Chondrocyte (in vitro differentiated cells): ENCODE measurements around the gene SLC34A3. TPM values are rescaled to one million over a fixed set of nuclear protein-coding genes. Genes with fewer than 3 reads are reported as not detected.

ENCODE experiments used
- DNase-seq: peaks from one replicate; pipeline ENCODE4 v3.0.0; 2021; ENCODE audit warnings: mixed read lengths, low spot score
- H3K27ac Mint-ChIP-seq: one replicate; pipeline ENCODE4 v1.8.0; 2021; ENCODE audit warnings: mild to moderate bottlenecking, moderate library complexity, mixed read lengths; ENCODE audit not compliant: unreplicated experiment
- H3K27me3 Mint-ChIP-seq: 2 replicates; pipeline ENCODE4 v1.8.0; 2021; ENCODE audit warnings: low read depth, mixed read lengths
- H3K36me3 Mint-ChIP-seq: 2 replicates; pipeline ENCODE4 v1.8.0; 2021; ENCODE audit warnings: low read depth, mixed read lengths
- H3K4me1 Mint-ChIP-seq: 2 replicates; pipeline ENCODE4 v1.8.0; 2021; ENCODE audit warnings: low read depth, mild to moderate bottlenecking, mixed read lengths
- H3K4me3 Mint-ChIP-seq: one replicate; pipeline ENCODE4 v1.8.0; 2021; ENCODE audit warnings: mild to moderate bottlenecking, moderate library complexity, mixed read lengths; ENCODE audit not compliant: unreplicated experiment
- H3K9me3 Mint-ChIP-seq: 2 replicates; pipeline ENCODE4 v1.8.0; 2021; ENCODE audit warnings: low read depth, mixed read lengths
- total RNA-seq: library from RNA; stranded (reverse); gene quantifications from 3 replicates; pipeline ENCODE4 v1.2.1, GENCODE V29; 2021
- TF ChIP-seq, protein P1 (sequence below): fragments of 200-600 bp; sonication (generic); IDR thresholded peaks from 2 replicates; pipeline ENCODE4 v1.5.0; 2021; ENCODE audit warnings: antibody characterized with exemption, mild to moderate bottlenecking, moderate library complexity

SLC34A3 gene
- total RNA-seq, 1 donor from 2014 or later, result not detected

DNA sequence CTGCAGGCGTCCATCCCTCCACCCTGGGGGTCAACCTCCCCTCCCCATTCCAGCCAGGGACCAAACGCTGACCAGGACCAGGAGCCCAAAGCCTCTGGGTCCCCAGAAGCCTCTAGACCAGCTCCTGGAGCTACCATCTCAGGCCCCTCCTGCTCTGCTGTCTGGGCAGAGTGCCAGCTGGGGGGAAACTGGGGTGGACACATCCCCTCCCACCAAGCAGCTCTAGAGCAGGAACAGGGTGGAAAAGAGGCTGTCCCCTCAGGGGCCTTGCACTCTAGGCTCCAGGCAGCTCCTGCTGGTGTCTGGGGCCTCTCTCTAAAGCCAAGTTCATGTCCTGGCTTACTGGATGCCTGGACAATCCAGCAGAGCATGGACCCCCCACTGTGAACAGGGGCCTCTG is 37.8 kb upstream of the SLC34A3 start:
- no peak overlapping the region for H3K27ac Mint-ChIP-seq
- peaks cover 3% of the 10 kb centered on the region for H3K36me3 Mint-ChIP-seq
- no peaks in the 10 kb centered on the region for H3K27me3 Mint-ChIP-seq
- TF ChIP-seq, protein P1, sequence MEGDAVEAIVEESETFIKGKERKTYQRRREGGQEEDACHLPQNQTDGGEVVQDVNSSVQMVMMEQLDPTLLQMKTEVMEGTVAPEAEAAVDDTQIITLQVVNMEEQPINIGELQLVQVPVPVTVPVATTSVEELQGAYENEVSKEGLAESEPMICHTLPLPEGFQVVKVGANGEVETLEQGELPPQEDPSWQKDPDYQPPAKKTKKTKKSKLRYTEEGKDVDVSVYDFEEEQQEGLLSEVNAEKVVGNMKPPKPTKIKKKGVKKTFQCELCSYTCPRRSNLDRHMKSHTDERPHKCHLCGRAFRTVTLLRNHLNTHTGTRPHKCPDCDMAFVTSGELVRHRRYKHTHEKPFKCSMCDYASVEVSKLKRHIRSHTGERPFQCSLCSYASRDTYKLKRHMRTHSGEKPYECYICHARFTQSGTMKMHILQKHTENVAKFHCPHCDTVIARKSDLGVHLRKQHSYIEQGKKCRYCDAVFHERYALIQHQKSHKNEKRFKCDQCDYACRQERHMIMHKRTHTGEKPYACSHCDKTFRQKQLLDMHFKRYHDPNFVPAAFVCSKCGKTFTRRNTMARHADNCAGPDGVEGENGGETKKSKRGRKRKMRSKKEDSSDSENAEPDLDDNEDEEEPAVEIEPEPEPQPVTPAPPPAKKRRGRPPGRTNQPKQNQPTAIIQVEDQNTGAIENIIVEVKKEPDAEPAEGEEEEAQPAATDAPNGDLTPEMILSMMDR, result no peak
- no peaks in the 10 kb centered on the region for H3K9me3 Mint-ChIP-seq
- peaks cover 33% of the 10 kb centered on the region for H3K4me1 Mint-ChIP-seq
- no peak overlapping the region for H3K4me3 Mint-ChIP-seq
- DNase-seq, result no peak

DNA sequence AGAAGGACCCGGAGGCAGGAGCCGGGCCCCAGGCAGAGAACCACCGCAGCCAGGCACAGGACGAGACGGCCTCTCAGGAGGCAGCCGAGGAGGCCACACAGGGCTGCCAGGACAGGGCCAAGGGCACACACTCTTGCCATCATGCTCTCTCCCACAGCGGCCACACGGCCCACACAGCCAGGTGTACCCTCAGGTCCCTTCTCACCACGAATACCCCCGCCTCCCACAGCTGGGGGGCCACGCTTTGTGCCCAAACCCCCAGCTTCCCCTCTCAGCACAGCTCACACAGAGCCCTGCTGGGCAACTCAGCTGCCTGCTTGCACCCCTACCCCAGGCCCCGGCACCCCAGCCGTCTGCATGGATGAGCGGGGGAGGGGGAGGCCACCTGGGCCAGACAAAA is 36.9 kb upstream of the SLC34A3 start:
- no peak for DNase-seq
- H3K36me3 Mint-ChIP-seq, result peaks cover 3% of the 10 kb centered on the region
- H3K9me3 Mint-ChIP-seq, result no peaks in the 10 kb centered on the region
- no peak overlapping the region for H3K4me3 Mint-ChIP-seq
- H3K27me3 Mint-ChIP-seq, result no peaks in the 10 kb centered on the region
- TF ChIP-seq, protein P1, result no peak
- H3K4me1 Mint-ChIP-seq, result peaks cover 37% of the 10 kb centered on the region
- no peak overlapping the region for H3K27ac Mint-ChIP-seq

DNA sequence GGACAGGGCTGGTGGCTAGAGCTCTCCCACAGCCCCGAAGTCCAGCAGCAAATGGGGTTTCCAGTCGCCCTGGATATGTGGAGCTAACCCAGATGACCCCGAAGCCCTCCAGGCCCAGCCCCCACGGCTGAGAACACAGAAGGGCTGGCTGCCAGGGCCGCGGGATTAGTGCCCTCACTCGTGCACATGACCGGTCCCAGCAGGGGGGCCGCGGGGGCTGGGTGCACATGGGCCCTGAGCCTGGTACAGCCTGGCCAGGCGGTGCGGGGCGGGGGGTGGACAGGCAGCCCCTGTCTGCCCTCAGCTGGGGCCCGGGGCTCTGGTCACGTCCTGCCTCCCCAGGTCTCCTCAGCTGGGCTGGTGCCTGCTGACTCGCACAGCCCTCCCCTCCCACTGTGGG is 36.3 kb upstream of the SLC34A3 start:
- peaks cover 1% of the 10 kb centered on the region for H3K36me3 Mint-ChIP-seq
- no peak for DNase-seq
- peaks cover 37% of the 10 kb centered on the region for H3K4me1 Mint-ChIP-seq
- no peaks in the 10 kb centered on the region for H3K27me3 Mint-ChIP-seq
- H3K27ac Mint-ChIP-seq, result no peak overlapping the region
- TF ChIP-seq, protein P1, result no peak
- H3K9me3 Mint-ChIP-seq, result no peaks in the 10 kb centered on the region
- H3K4me3 Mint-ChIP-seq, result no peak overlapping the region

DNA sequence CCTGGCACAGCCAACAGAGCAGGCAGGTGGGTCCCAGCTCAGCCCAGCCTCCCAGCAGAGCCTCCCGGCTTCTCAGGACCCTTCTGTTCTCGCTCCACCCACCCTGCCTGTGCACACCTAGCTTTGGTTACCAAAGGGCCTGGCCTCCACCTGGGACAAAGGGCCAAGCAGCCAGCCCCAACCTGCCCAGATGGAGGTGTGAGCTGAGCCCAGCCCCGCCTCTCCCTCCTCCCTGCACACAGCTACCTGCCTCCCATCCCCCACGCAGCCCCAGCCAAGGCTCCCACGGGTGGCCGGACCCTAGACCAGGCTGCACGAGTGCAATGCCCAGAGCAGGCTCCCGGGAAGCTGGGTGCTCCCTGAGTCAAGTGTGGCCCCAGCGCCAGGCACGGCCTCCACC is 35.8 kb upstream of the SLC34A3 start:
- no peaks in the 10 kb centered on the region for H3K9me3 Mint-ChIP-seq
- peaks cover 37% of the 10 kb centered on the region for H3K4me1 Mint-ChIP-seq
- no peak overlapping the region for H3K4me3 Mint-ChIP-seq
- H3K27ac Mint-ChIP-seq, result no peak overlapping the region
- H3K27me3 Mint-ChIP-seq, result no peaks in the 10 kb centered on the region
- TF ChIP-seq, protein P1, result no peak
- H3K36me3 Mint-ChIP-seq, result peaks cover 1% of the 10 kb centered on the region
- DNase-seq, result no peak

DNA sequence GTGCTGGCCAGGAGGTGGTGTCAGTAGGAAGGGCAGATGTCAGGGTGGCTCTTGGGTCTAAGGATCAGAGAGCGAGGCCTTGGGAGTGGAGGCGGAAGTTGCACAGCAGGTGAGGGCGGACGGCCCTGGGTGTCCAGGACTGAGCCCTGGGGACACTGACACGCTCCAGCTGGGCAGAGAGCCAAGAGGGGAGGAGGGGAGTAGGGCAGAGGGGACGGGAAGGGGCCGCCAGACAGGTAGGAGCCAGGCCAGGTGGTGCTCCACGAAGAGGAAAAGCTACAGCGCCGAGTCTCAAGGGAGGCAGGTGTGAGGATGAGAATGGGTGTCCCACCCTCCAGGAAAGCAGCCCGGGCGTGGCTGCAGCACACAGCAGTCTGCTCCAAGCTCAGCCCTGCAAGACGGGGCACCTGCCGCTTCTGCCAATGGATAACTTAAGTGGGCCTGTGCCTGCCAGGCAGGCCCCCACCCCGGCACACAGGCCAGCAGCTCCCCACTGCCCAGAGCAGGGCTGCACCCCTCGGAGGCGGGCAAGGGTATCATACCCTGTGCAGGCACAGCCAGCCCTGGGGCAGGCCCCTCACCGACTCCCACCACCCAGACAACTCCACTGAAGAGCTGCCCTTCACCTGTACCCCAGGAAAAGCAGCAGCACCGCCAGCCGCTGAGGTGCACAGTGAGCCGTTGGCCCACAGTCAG is 35.0 kb upstream of the SLC34A3 start:
- peaks cover 1% of the 10 kb centered on the region for H3K36me3 Mint-ChIP-seq
- DNase-seq, result no peak
- peak overlapping the region; percentile 32 for H3K27ac Mint-ChIP-seq
- no peaks in the 10 kb centered on the region for H3K27me3 Mint-ChIP-seq
- H3K9me3 Mint-ChIP-seq, result no peaks in the 10 kb centered on the region
- TF ChIP-seq, protein P1, result no peak
- H3K4me1 Mint-ChIP-seq, result peaks cover 33% of the 10 kb centered on the region
- no peak overlapping the region for H3K4me3 Mint-ChIP-seq
